GM18951 (cell line): ENCODE data around the gene ODF2.
"Not testable (repeated sequence)": the region's sequence is repeated elsewhere in the genome, so short reads cannot be mapped to it uniquely, and the experiment has no call there.

Source experiments
- POLR2A ChIP-seq: IDR thresholded peaks from 4 replicates; pipeline ENCODE4 v1.6.1; 2011; ENCODE audit warnings: mild to moderate bottlenecking; ENCODE audit not compliant: insufficient read length, insufficient read depth; ENCODE audit errors: extremely low read depth
- in situ Hi-C: fragments of 300-500 bp; cut with MboI; formaldehyde crosslinking; loops from one replicate; pipeline ENCODE4 v1.12.0; 2022; ENCODE audit warnings: low sequenced_read_pairs, mixed read lengths, inconsistent platforms; ENCODE audit not compliant: unreplicated experiment

Gene ODF2

GRCh38 chr9:128455849-128456612 lies at the start of gene ODF2:
ODF2 (plus strand) TSS chr9:128456006; CDS start chr9:128456092, 86 bp downstream.
- TF ChIP-seq POLR2A = peak; percentile 88
- in situ Hi-C loops = no loop called here

DNA sequence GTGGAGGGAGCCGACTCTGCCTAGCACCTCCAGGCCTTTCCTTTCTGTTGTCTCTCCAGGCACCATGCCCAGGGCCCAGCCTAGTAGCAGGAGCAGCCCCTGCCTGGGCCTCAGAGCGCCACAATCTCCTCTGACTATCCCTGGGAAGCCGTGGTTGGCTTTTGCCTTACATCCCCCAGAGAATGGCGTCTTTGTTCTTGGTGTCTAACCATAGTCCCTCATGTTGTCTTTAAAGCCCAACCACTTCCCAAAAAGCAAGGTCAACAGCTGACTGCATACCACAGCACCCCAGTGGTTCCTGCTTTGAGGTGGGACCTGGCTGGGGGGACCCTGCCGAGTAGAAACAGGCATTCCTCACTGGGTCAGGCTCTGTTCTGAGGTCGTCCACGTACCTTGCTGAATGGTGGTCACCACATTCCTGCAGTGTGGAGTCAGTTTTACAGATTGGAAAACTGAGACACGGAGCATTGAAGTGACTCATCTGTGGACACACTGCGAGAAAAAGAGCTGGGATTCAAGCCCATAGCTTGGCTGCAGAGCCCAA lies 48.9 kb upstream of the ODF2 start:
- TF ChIP-seq POLR2A = no peak

DNA sequence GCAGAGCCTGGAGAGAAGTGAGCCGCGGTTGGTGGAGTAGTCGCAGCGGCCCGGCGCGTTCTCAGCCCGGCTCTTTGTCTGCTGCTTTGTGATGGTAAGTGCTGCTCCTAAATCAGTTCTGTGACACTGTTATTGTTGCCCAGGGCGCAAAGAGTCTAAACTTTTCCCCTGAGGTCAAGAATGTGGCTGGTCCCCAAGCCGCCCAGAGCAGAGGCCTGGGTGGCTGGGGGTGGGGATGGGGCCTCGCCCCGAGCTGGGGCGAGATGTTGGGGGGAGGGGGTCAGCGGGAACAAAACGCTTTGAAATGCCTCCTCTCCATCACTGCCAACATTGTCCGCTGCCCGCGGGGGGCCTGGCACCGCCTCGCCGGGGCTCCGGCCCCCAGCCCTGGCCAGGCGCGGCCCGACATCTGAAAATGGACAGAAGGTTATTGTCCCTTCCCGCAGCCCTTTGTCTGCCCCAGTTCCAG lies 46.8 kb upstream of the ODF2 start:
- TF ChIP-seq POLR2A = no peak
- in situ Hi-C loops = no loop called here

More for the DNA sequence above, 48.9 kb upstream of the ODF2 start:
- in situ Hi-C loops = no loop called here

DNA sequence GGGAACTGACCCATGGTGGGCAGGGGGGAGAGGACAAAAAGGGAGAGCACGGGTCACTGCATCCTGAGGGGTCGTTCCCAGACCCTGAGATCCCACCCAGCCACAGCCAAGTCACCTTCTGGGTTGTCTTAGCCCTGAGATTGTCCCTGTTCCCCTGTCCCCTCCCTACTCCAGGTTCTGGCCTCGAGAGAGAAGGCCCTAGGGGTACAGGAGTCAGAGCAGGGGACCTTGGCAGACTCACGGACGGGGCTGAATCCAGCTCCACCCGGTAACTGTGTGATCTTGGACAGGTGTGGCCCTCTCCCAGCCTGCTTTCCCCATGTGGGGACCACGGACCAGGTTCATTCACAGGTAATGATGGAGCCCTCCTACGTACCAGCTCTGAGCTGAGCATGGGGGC lies 46.4 kb upstream of the ODF2 start:
- in situ Hi-C loops = no loop called here
- TF ChIP-seq POLR2A = no peak

DNA sequence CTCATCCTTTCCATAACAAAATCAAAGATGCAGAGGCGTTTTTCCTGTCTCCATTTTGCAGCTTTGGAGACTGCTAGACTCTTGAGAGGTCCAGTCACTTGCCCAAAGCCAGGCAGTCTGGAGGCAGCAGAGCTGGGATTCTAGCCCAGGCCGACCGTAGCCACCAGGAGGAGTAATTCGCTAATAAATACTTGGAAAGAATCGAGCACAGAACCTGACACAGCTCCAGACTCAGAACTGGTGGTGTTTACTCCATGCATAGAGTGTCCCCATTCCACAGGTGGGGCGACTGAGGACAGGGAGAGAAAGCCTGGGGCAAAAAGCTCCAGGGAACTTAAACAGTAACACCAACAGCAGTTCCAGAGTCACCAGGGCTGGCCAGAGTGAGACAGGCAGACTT lies 45.8 kb upstream of the ODF2 start:
- in situ Hi-C loops = no loop called here
- TF ChIP-seq POLR2A = no peak

DNA sequence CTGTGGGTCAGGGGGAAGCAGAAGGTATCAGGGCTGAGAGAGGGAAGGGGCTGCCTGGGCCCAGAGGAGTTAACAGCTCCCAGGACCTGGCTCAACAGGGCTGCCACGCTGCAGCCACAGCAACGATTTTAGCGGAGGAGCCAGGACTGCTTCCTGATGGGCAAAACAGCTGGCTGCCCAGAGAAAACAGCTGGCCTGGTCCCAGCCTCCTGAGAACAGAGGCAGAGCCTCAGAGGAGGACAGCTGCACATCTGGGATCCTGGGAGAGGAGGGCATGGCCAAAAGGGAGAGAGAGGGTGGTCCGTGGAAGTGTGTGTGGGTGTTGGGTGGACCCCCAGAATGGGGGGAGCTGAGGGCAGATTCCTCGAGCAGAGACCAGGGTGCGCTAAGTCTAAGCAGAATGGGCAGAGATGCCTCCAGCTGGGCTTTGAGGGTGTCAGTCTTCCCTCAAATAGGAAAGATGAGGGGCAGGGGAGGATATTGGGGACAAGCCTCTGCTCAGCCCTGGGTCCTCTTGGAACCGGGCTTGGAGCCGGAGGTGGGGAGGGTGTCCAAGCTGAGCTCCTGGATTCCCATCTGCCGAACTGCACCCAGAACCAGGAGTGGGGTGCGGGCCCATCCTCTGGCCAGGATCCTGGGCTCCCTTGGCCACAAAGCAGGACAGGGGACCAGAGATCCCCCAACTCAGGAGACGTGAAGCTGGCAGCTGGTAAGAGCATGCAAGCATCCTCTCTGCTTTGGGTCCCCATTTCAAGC lies 44.3 kb upstream of the ODF2 start:
- TF ChIP-seq POLR2A = no peak
- in situ Hi-C loops = no loop called here

- TF ChIP-seq POLR2A = no peak
- in situ Hi-C loops = no loop called here
Observed at GRCh38 chr9:128412120-128412790, 43.6 kb upstream of the ODF2 start.

DNA sequence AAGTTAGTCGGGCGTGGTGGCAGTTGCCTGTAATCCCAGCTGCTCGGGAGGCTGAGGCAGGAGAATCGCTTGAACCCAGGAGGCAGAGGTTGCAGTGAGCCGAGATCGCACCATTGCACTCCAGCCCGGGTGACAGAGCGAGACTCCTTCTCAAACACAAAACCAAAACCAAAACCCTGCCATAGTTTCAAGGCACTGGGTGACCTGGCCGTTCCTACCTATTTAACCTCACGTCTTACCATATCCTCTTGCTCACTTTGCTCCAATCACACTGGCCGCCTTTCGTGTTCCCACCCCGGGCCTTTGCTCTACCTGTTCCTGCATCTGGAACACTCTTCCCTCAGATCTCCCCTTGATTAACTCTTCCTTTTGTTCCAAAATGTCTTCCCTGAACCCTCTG lies 42.1 kb upstream of the ODF2 start:
- in situ Hi-C loops = not testable (repeated sequence)

DNA sequence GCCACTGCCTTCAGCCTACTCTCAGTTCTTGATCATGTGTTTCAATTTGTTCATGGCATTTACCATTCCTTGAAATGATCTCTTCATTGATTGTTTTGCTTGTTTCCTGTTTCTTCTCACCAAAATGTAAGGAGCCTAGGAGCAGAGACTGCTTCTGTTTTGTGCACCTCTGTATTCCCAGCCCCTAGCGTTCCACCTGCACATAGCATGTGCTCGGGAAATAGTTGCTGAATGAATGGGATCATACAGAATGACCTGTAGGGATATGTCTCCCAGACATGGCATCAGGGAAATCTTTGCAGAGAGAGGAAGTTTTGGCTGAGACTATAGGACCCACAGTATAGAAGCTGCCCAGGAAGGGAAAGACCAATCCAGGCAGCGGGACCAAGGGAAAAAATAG lies 41.3 kb upstream of the ODF2 start:
- in situ Hi-C loops = no loop called here
- no peak for TF ChIP-seq POLR2A

DNA sequence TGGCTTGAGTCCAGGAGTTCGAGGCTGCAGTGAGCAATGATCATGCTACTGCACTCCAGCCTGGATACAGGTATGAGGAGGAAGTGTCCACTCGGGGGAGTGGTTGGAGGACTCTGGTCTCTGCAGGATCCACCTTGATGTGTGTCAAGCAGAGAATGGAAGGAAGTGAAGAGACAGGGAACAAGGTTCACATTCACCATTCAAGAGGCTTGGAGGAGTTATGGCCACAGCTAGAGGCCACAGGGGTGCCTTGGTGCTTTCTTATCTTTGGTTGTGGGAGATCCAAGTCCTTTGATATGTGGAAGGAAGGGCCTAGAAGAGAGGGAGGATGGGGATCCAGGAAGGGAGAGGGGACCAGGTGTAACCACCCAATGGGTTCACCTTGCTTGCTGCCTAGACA lies 40.5 kb upstream of the ODF2 start:
- no peak for TF ChIP-seq POLR2A
- in situ Hi-C loops = no loop called here

DNA sequence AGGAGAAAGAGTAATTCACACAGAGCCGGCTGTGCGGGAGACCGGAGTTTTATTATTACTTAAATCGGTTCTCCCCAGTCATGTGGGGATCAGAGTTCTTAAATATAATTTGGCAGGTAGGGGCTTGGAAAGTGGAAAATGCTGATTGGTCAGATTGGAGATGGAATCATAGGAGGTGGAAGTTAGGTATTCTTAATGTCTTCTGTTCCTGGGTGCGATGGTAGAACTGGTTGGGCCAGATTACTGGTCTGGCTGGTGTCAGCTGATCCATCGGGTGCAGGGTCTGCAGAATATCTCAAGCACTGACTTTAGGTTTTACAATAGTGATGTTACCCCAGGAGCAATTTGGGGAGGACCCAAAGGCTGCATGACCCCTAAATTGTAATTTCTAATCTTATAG lies 39.8 kb upstream of the ODF2 start:
- TF ChIP-seq POLR2A = no peak
- in situ Hi-C loops = no loop called here

GRCh38 chr9:128416432-128417019 lies 39.3 kb upstream of the ODF2 start:
- in situ Hi-C loops = no loop called here
- TF ChIP-seq POLR2A = no peak
